Epithelial cell of proximal tubule (primary cell): ENCODE measurements around the gene MINDY4. TPM values are rescaled to one million over a fixed set of nuclear protein-coding genes. Genes with fewer than 3 reads are reported as not detected.

ENCODE experiments used
- DNase-seq: peaks from one replicate; pipeline ENCODE4 v3.0.0-alpha.2; 2011; ENCODE audit warnings: low read depth
- H3K4me3 ChIP-seq: 2 replicates; pipeline ENCODE4 v1.5.1; 2011; ENCODE audit warnings: low read depth, mild to moderate bottlenecking, low read length
- CTCF ChIP-seq: conservative IDR thresholded peaks from 2 replicates; pipeline ENCODE4 v1.5.1; 2012; ENCODE audit warnings: low read depth, mild to moderate bottlenecking, low read length
- total RNA-seq: library from RNA; depleted of rRNA; stranded (reverse); fragments of >200 nt; gene quantifications from 2 replicates; pipeline ENCODE4 v1.2.3, GENCODE V29; 2015

Gene MINDY4
- total RNA-seq, 1 donor from 2014 or later: 5.2 TPM

GRCh38 chr7:30757342-30757692 is 13.9 kb upstream of the MINDY4 start:
- no peak for TF ChIP-seq CTCF
- H3K4me3 ChIP-seq: no peak overlapping the region
- no peak for DNase-seq

- no peak overlapping the region for H3K4me3 ChIP-seq
- TF ChIP-seq CTCF: no peak
- DNase-seq: no peak
Observed at GRCh38 chr7:30760514-30761213, 10.6 kb upstream of the MINDY4 start.

GRCh38 chr7:30761214-30762156 is 9.7 kb upstream of the MINDY4 start:
- H3K4me3 ChIP-seq: no peak overlapping the region
- DNase-seq: no peak
- TF ChIP-seq CTCF: no peak

- TF ChIP-seq CTCF: no peak
- DNase-seq: no peak
Observed at GRCh38 chr7:30764030-30764975, 6.9 kb upstream of the MINDY4 start.

GRCh38 chr7:30765408-30765807 is 5.8 kb upstream of the MINDY4 start:
- no peak for DNase-seq
- H3K4me3 ChIP-seq: no peak overlapping the region
- TF ChIP-seq CTCF: no peak

More at GRCh38 chr7:30764030-30764975, 6.9 kb upstream of the MINDY4 start:
- H3K4me3 ChIP-seq: no peak overlapping the region

- TF ChIP-seq CTCF: no peak
- H3K4me3 ChIP-seq: peak overlapping the region; percentile 85
- DNase-seq: no peak
Observed at GRCh38 chr7:30770845-30771173, 408 bp upstream of the MINDY4 start.
